Measurements from ENCODE around the gene FLAD1. TPM values are rescaled to one million over a fixed set of nuclear protein-coding genes. Genes with fewer than 3 reads are reported as not detected.
A peak's percentile ranks its signal among the peaks of the same experiment; 100 is the strongest.

FLAD1 gene
- total RNA-seq, 2 donors from 2014 or later, result 33.2 to 34.7 TPM

DNA sequence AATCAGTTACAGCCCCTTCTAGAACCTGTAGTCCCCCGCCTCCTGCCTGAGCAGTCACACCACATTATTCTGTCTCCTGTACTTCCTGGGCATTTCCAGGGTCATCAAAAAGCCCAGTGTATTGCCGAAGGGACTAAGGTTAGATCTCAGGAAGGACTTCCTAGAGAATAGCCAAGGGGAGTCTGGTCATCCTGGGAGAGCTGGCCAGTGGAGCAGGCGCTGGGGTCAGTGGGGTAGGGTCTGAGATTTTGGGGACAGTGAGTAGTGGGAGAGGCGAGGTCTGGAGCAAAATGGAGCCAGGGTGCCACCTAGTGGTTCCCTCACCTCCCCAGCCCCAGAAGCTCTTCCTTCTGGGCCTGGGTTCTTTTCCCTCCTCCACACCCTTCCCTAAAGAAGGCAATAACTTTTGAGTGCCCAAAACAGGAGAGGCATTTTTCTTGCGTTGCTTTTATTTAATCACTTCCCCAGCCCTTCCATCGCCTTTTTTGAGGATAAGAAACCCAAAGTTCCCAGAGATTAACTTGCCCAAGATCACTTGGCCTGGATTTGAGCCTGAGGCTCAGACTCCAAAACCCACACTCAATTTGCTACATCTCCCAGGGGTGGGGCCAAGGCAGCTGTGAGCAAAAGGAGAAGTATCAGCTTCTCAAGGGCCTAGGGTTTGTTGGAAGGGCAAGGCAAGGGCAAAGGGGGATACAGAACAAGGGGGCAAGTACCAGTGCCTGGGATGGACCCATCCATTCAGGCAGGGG, 39.3 kb upstream of the FLAD1 start:
- Mint-ChIP-seq H3K36me3 (ENCODE audit: low read depth) (peaks cover 7% of the 10 kb centered on the region), H3K27me3 (no peaks in the 10 kb centered on the region), H3K4me3 (peak overlapping the region; percentile 99), H3K27ac (peak overlapping the region; percentile 100), H3K4me1 (peaks cover 68% of the 10 kb centered on the region)
- ATAC-seq, result peak; percentile 22
- no peak for DNase-seq
- H3K9me3 ChIP-seq (ENCODE audit: control insufficient read depth, low read length, poor library complexity, severe bottlenecking), result no peaks in the 10 kb centered on the region

GRCh38 chr1:154944401-154945159, 38.6 kb upstream of the FLAD1 start:
- ATAC-seq (no peak), DNase-seq (no peak)
- Mint-ChIP-seq H3K4me3 (peak overlapping the region; percentile 99), H3K27ac (peak overlapping the region; percentile 100), H3K36me3 (ENCODE audit: low read depth) (peaks cover 7% of the 10 kb centered on the region), H3K4me1 (peaks cover 64% of the 10 kb centered on the region), H3K27me3 (no peaks in the 10 kb centered on the region)
- H3K9me3 ChIP-seq (ENCODE audit: control insufficient read depth, low read length, poor library complexity, severe bottlenecking), result no peaks in the 10 kb centered on the region

DNA sequence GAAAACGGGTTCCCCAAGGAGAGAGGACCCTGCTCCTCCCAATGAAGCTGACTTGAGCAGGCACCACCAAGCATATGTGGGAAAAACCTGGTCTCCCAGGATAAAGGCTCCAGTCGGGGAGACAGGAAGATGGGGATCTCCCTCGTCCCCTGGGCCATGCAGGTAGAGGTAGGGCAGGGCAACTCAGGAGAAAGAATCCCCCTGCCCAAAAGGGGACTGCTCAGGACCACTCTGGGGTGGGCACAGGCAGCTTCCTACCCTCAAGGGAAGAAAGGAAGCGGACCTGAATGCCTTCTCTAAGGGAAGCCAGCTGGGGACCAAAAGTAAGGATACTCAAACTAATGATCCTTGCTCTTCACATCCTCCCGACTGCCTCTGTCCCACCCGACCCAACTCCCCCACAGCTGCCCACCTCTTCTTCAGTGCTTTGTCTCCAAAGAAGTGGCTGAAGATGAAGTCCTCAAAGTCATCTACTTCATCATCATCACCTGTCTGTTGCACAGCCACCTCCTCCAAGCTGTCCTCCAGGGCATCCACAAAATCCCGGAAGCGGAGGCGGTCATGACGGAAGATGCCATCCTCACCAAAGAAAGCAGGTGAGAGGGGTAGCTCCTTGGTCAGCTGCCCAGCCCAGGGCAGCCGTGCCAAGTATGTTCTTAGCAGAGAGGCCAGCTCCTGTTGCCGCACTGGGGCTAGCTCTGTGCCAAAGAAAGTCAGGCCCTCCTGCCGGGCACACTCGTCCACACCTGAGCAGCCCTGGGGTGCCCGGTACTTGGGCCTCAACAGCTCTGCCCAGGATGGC, 37.8 kb upstream of the FLAD1 start:
- Mint-ChIP-seq H3K4me1 (peaks cover 60% of the 10 kb centered on the region), H3K27me3 (no peaks in the 10 kb centered on the region), H3K27ac (peak overlapping the region; percentile 100), H3K36me3 (ENCODE audit: low read depth) (peaks cover 7% of the 10 kb centered on the region), H3K4me3 (peak overlapping the region; percentile 99)
- ATAC-seq (no peak), DNase-seq (no peak)
- no peaks in the 10 kb centered on the region for H3K9me3 ChIP-seq (ENCODE audit: control insufficient read depth, low read length, poor library complexity, severe bottlenecking)

DNA sequence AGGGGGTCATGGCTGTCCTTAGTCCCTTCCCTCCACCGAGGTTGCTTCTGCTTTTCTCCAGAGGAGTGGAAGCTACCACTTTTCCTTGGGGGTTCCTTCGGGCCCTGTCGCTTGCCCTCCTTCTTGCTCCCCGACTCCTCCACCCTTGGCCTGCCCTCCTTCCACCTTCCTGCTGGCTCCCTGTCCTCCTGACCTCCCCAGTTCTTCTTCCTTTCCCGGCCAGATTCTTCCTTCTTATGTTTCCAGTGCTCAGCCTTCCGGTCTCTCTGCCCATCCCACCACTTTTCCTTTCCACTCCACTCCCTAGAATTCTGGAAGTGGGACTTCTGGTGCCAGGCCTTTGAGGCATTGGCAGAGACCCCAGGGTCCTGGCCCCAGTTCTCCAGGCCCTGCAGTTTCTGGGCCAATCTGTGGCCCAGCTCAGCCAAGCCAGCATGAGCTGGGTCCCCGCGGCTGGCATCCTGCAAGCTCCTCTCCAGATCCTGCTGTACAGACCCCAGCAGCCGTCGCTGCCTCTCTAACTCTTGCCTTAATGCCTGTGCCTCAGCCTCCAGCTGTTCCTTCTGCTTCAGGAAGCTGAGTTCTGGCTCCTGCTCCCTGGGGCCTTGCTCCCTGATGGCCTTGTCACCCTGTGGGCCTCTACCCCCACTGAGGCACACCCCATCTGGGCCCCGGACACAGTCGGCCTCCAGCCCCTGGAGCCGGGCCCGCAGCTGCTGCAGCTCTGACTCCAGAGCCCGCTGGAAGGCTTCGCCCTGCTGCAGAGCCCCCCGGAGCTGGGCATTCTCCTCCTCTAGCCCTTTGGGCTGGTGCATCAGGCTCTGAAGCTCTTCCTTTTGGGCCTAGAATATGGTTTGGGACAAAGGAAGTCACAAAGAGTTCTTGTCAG, 36.9 kb upstream of the FLAD1 start:
- Mint-ChIP-seq H3K27ac (peak overlapping the region; percentile 100), H3K4me3 (peak overlapping the region; percentile 86), H3K36me3 (ENCODE audit: low read depth) (peaks cover 10% of the 10 kb centered on the region), H3K27me3 (no peaks in the 10 kb centered on the region), H3K4me1 (peaks cover 59% of the 10 kb centered on the region)
- DNase-seq (no peak), ATAC-seq (no peak)
- no peaks in the 10 kb centered on the region for H3K9me3 ChIP-seq (ENCODE audit: control insufficient read depth, low read length, poor library complexity, severe bottlenecking)

DNA sequence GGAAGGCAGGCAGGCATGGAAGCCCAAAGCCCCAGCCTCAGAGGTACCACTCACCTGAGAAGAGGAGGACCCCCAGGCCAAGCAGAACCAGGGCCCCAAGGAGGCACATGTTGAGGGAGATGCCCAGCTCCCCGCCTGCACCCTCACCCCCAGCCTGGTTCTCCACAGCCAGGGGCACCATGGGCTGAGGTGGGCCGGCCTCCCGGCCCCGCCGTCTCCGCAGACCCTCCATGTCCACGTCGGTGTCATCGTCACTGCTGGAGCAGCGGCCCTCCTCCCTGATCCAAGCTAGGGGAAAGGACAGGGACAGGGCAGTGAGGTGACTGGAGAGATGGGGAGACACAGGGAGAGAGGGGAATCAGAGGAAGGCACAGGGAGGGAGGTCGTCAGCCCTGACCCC, 35.1 kb upstream of the FLAD1 start:
- H3K27ac Mint-ChIP-seq, result peak overlapping the region; percentile 100

GRCh38 chr1:154951901-154952657, 31.1 kb upstream of the FLAD1 start:
- H3K27me3 Mint-ChIP-seq, result no peaks in the 10 kb centered on the region
- peak; percentile 46 for ATAC-seq
- H3K9me3 ChIP-seq (ENCODE audit: control insufficient read depth, low read length, poor library complexity, severe bottlenecking), result no peaks in the 10 kb centered on the region
- H3K36me3 Mint-ChIP-seq (ENCODE audit: low read depth), result peaks cover 12% of the 10 kb centered on the region
- peaks cover 64% of the 10 kb centered on the region for H3K4me1 Mint-ChIP-seq
- H3K27ac Mint-ChIP-seq, result peak overlapping the region; percentile 100
- peak overlapping the region; percentile 99 for H3K4me3 Mint-ChIP-seq
- peak; percentile 64 to 71 (median 64) for DNase-seq

More for the DNA sequence above, 35.1 kb upstream of the FLAD1 start:
- Mint-ChIP-seq H3K4me3 (peak overlapping the region; percentile 83), H3K36me3 (ENCODE audit: low read depth) (peaks cover 15% of the 10 kb centered on the region), H3K27me3 (no peaks in the 10 kb centered on the region), H3K4me1 (peaks cover 57% of the 10 kb centered on the region)
- DNase-seq, result no peak
- no peak for ATAC-seq
- H3K9me3 ChIP-seq (ENCODE audit: control insufficient read depth, low read length, poor library complexity, severe bottlenecking), result no peaks in the 10 kb centered on the region

DNA sequence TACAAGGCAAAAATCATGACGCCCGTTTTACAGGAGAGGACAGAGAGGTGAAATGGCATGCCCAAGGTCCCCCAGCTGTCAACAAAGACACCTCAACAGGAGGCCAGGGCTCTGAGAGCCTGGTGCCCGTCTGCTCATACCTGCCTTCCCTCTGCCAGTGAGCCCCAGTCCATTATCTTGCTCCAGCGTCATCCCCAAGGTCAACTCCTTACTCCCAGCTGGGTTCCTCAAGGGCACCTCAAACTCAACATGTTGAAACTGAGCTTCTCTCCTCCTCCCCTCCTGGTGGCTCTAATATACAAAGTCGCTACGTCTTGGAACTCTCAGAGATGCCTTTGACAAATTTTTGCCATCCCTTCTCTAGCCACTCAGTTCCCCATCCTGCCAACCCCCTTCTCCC, 30.5 kb upstream of the FLAD1 start:
- H3K27ac Mint-ChIP-seq, result peak overlapping the region; percentile 100
- no peak for ATAC-seq
- H3K4me1 Mint-ChIP-seq, result peaks cover 62% of the 10 kb centered on the region
- DNase-seq, result no peak
- peak overlapping the region; percentile 99 for H3K4me3 Mint-ChIP-seq
- peaks cover 12% of the 10 kb centered on the region for H3K36me3 Mint-ChIP-seq (ENCODE audit: low read depth)
- H3K9me3 ChIP-seq (ENCODE audit: control insufficient read depth, low read length, poor library complexity, severe bottlenecking), result no peaks in the 10 kb centered on the region
- H3K27me3 Mint-ChIP-seq, result no peaks in the 10 kb centered on the region

DNA sequence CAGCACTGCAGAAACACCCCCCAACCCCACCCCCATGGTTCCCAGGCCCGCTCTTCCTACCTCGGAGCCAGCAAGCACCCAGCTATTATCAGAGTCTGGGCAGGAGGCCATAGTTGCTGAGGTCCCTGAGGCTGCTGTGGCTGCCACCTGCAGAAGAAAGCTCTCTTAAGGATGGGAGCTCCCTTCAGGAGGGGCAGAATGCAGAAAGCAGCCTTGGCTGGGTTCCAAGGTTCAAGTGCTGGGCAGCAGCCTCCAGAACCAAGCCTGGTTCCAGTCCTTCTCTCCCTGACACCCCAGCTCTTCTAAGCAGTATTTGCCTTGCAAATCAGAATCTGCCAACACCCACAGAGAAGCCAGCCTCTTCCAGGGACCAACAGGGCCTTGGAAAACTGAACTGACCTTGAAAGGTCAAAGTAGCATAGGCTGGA, 29.5 kb upstream of the FLAD1 start:
- no peaks in the 10 kb centered on the region for H3K9me3 ChIP-seq (ENCODE audit: control insufficient read depth, low read length, poor library complexity, severe bottlenecking)
- ATAC-seq (no peak), DNase-seq (no peak)
- Mint-ChIP-seq H3K36me3 (ENCODE audit: low read depth) (peaks cover 12% of the 10 kb centered on the region), H3K27me3 (no peaks in the 10 kb centered on the region), H3K4me3 (peak overlapping the region; percentile 99), H3K4me1 (peaks cover 58% of the 10 kb centered on the region), H3K27ac (peak overlapping the region; percentile 100)

DNA sequence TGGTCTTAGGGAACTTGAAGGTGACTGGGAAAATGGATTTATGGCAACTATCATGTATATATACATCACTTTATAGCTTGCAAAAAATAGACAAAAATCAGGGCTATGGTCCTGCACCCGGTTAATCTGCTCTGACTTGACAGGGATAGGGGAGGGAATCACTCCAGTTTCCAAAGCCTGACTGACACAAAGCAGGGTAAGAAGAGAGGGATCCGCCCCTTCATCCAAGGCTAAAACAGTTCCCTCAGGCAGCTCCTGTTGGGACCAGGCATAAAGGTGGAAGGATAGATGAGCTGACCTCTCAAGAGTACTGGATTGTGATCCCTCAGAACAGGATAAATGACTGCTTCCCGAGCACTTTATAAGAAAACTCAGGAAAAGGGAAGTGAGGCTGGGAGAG, 28.6 kb upstream of the FLAD1 start:
- H3K36me3 Mint-ChIP-seq (ENCODE audit: low read depth), result peaks cover 12% of the 10 kb centered on the region
- no peak for DNase-seq
- ATAC-seq, result no peak
- no peaks in the 10 kb centered on the region for H3K9me3 ChIP-seq (ENCODE audit: control insufficient read depth, low read length, poor library complexity, severe bottlenecking)
- H3K27me3 Mint-ChIP-seq, result no peaks in the 10 kb centered on the region
- H3K4me1 Mint-ChIP-seq, result peaks cover 60% of the 10 kb centered on the region
- H3K4me3 Mint-ChIP-seq, result peak overlapping the region; percentile 99
- H3K27ac Mint-ChIP-seq, result peak overlapping the region; percentile 100

- Mint-ChIP-seq H3K27ac (peak overlapping the region; percentile 100), H3K36me3 (ENCODE audit: low read depth) (peaks cover 12% of the 10 kb centered on the region)
- peak; percentile 79 to 92 (median 88) for DNase-seq
Measured at GRCh38 chr1:154955039-154955717, 28.0 kb upstream of the FLAD1 start.

DNA sequence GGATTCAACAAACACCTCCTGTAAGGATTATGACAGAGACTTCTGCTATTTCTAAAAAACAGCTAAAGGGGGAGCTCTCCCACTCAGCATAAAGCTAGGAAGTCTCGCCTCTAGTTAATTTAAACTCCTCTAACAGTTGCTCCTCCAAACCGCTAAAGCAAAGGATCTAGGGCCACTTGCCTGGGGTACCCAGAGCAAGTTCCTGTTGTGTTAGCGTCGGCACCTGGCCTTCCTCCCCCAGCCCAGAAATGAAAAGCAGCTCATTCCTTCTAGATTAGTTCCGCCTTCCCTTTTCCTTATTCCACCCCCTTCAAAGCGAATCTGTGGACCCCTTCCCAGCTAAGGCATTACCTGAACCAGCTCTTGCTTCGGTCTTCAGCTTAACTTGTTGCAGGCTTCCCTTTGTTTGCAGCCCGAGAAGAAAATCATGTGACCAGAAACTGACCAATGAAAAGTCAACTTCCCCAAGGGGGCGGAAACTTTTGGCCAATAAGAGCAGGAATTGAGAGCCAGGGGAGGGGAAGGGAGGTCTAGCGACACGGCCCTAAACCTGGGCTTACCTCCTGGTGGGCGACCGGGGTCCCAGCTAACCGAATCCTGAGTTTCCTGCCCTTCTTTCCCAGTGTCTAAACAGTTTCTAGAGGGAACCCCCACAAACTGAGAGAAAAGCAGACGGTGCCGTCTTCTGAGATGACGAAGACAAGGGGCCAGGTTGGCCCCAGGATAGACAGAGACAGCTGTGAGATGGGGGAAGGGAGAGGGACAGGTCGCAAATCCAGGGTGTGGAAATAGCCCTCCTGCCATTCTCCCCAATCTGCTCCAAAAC, 27.2 kb upstream of the FLAD1 start, which contains the start of gene PBXIP1:
Gene PBXIP1 (minus strand): TSS at position 382 of the 826 bp plus-strand sequence. CDS start 2,378 bp downstream, outside the sequence.
- peaks cover 62% of the 10 kb centered on the region for H3K4me1 Mint-ChIP-seq
- peak within 1 kb of the TSS; percentile 99 for H3K4me3 Mint-ChIP-seq
- DNase-seq (peak; percentile 55 to 77 (median 71)), ATAC-seq (peak; percentile 44)
- no peaks in the 10 kb centered on the region for H3K27me3 Mint-ChIP-seq
- H3K36me3 Mint-ChIP-seq (ENCODE audit: low read depth), result peaks cover 10% of the 10 kb centered on the region
- no peaks in the 10 kb centered on the region for H3K9me3 ChIP-seq (ENCODE audit: control insufficient read depth, low read length, poor library complexity, severe bottlenecking)
- peak within 1 kb of the TSS; percentile 100 for H3K27ac Mint-ChIP-seq

More at GRCh38 chr1:154955039-154955717, 28.0 kb upstream of the FLAD1 start:
- Mint-ChIP-seq H3K4me1 (peaks cover 63% of the 10 kb centered on the region), H3K27me3 (no peaks in the 10 kb centered on the region), H3K4me3 (peak overlapping the region; percentile 99)
- ATAC-seq, result peak; percentile 82
- H3K9me3 ChIP-seq (ENCODE audit: control insufficient read depth, low read length, poor library complexity, severe bottlenecking), result no peaks in the 10 kb centered on the region

Data from T-helper 17 cell (primary cell).